ENCODE results near the gene NTM.

DNA sequence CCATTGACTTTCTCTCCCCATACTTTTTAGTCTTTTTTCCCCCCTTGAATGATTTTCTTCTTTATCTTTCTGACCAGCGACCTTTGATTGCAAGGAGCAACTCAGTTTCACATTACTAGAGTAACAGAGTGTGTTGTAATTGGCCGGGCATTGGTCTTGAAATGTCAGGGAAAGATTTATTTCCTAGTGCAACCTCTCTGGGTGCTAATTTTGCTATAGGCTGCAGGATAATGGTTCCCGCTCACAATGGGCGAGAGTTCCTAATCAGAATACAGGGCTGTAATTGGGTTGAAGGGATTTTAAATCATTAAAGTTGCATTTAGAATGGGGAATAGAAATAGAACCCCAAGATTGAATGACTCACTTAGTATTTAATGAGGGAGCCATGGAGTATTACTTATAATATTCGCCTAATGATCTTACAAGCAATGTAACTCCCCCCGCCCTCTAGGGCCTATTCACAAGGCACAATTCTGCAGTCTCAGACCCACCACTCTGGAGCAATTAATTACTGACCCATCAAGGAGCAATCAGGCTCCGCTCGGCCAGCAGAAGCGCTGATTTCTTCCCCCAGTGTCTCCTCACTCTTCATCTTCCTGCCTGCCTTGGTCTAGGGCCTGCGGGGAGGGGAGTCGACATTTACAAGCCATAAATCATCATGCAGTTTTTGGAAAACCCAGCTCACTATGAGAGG, 725.9 kb downstream of the NTM start:
- TF ChIP-seq, protein P1, sequence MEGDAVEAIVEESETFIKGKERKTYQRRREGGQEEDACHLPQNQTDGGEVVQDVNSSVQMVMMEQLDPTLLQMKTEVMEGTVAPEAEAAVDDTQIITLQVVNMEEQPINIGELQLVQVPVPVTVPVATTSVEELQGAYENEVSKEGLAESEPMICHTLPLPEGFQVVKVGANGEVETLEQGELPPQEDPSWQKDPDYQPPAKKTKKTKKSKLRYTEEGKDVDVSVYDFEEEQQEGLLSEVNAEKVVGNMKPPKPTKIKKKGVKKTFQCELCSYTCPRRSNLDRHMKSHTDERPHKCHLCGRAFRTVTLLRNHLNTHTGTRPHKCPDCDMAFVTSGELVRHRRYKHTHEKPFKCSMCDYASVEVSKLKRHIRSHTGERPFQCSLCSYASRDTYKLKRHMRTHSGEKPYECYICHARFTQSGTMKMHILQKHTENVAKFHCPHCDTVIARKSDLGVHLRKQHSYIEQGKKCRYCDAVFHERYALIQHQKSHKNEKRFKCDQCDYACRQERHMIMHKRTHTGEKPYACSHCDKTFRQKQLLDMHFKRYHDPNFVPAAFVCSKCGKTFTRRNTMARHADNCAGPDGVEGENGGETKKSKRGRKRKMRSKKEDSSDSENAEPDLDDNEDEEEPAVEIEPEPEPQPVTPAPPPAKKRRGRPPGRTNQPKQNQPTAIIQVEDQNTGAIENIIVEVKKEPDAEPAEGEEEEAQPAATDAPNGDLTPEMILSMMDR (IDR thresholded peaks at IDR 0.05; ENCODE audit: low read depth, low read length, poor library complexity, severe bottlenecking): no peak
- no peak for TF ChIP-seq EZH2phosphoT487 (IDR thresholded peaks at IDR 0.05; ENCODE audit: borderline replicate concordance, low read length)
